ENCODE measurements around the gene PLAGL2. TPM values are rescaled to one million over a fixed set of nuclear protein-coding genes. Genes with fewer than 3 reads are reported as not detected.

The PLAGL2 gene
- polyA plus RNA-seq, 1 donor (not counting 4 experiments of a cell fraction or from before 2014, with no cell fraction given) = 4.3 TPM

DNA sequence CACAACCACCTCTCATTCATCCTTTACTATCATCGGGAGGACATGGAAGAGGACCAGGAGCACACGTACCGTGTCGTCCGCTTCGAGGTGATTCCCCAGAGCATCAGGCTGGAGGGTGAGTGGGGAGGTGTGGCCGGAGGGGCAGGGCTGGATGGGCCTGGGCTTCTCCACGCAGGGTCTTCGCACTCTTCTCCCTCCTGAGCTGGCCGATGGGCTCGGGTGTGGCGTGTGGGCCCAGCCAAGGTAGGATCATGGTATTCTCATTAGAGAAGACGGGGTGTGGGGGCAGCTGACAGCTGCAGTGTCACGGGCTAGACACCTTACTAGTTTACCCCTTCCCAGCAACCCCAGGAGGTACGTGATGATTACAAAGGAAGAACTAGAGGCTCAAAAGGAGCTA lies 64.6 kb downstream of the PLAGL2 start:
- TF ChIP-seq, protein P1, sequence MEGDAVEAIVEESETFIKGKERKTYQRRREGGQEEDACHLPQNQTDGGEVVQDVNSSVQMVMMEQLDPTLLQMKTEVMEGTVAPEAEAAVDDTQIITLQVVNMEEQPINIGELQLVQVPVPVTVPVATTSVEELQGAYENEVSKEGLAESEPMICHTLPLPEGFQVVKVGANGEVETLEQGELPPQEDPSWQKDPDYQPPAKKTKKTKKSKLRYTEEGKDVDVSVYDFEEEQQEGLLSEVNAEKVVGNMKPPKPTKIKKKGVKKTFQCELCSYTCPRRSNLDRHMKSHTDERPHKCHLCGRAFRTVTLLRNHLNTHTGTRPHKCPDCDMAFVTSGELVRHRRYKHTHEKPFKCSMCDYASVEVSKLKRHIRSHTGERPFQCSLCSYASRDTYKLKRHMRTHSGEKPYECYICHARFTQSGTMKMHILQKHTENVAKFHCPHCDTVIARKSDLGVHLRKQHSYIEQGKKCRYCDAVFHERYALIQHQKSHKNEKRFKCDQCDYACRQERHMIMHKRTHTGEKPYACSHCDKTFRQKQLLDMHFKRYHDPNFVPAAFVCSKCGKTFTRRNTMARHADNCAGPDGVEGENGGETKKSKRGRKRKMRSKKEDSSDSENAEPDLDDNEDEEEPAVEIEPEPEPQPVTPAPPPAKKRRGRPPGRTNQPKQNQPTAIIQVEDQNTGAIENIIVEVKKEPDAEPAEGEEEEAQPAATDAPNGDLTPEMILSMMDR (optimal IDR thresholded peaks at IDR 0.05 in 1 of 3, IDR thresholded peaks at IDR 0.05 in 1 of 3, conservative IDR thresholded peaks at IDR 0.05 in 1 of 3; ENCODE audit: extremely low read depth in 1 of 3, insufficient read depth in 2 of 3, low read length in 3 of 3) = no peak
- TF ChIP-seq EZH2 (IDR thresholded peaks at IDR 0.05; ENCODE audit: low read length) = no peak
- Histone ChIP-seq H3K36me3 (ENCODE audit: control insufficient read depth in 2 of 2, extremely low read depth in 1 of 2, insufficient read depth in 2 of 2, low read length in 2 of 2) (peaks cover 37 to 53% of the 10 kb centered on the region in 2 experiments), H3K4me2 (ENCODE audit: control insufficient read depth, extremely low read depth, insufficient read depth, low read depth, low read length) (no peak overlapping the region), H2AFZ (ENCODE audit: control insufficient read depth, low read length) (no peak overlapping the region), H3K9me3 (ENCODE audit: control insufficient read depth, low read depth, low read length) (no peaks in the 10 kb centered on the region), H3K9me1 (ENCODE audit: control insufficient read depth, extremely low read depth, insufficient read depth, low read length) (no peaks in the 10 kb centered on the region), H3K9ac (ENCODE audit: control insufficient read depth, extremely low read depth, insufficient read depth, low read length) (no peak overlapping the region), H3K4me1 (ENCODE audit: control insufficient read depth, extremely low read depth, insufficient read depth, low read length) (no peaks in the 10 kb centered on the region), H4K20me1 (ENCODE audit: control insufficient read depth, extremely low read depth, insufficient read depth, low read length) (no peaks in the 10 kb centered on the region), H3K27ac (ENCODE audit: control insufficient read depth, insufficient read depth, low read length) (no peak overlapping the region), H3K79me2 (ENCODE audit: control insufficient read depth, insufficient read depth, low read length) (no peaks in the 10 kb centered on the region), H3K4me3 (ENCODE audit: control insufficient read depth in 2 of 3, extremely low read depth in 1 of 3, insufficient read depth in 2 of 3, low read depth in 1 of 3, low read length in 3 of 3) (no peak overlapping the region), H3K27me3 (ENCODE audit: control insufficient read depth, extremely low read depth, insufficient read depth, low read length) (no peaks in the 10 kb centered on the region)
- dilution Hi-C loops (cut with MboI; ENCODE audit: extremely low pct_ligation_motif_present, low sequenced_read_pairs) = no loop called here
- DNase-seq (ENCODE audit: low read depth, low spot score) (no peak), FAIRE-seq (no peak)

Other genes with a start within 250 kb of the PLAGL2 start
- not detected in 3 replicates for gene XKR7, start 239.6 kb downstream of the PLAGL2 start, polyA plus RNA-seq
- not detected in 3 replicates for gene CCM2L, start 197.3 kb downstream of the PLAGL2 start, polyA plus RNA-seq
- gene HCK, start 155.5 kb downstream of the PLAGL2 start, polyA plus RNA-seq = 0.03 TPM in 1 of 3 replicates, not detected in the others
- gene TM9SF4, start 98.0 kb downstream of the PLAGL2 start, polyA plus RNA-seq = 49.4 to 65.5 TPM (median 62.2 TPM) in 3 replicates
- 25.1 to 37.3 TPM (median 26.1 TPM) in 3 replicates for gene POFUT1, start 137 bp upstream of the PLAGL2 start, polyA plus RNA-seq
- 16.2 to 25.4 TPM (median 20.3 TPM) in 3 replicates for gene KIF3B, start 69.9 kb upstream of the PLAGL2 start, polyA plus RNA-seq
- gene ASXL1, start 150.6 kb upstream of the PLAGL2 start, polyA plus RNA-seq = 17.4 to 26.9 TPM (median 20.0 TPM) in 3 replicates